H9 (cell line): Measurements from ENCODE around the gene CDK12. TPM values are rescaled to one million over a fixed set of nuclear protein-coding genes. Genes with fewer than 3 reads are reported as not detected.

Experiments used
- DNase-seq: peaks from one replicate; pipeline ENCODE4 v3.0.0-alpha.2; 2017
- H2AFZ ChIP-seq: one replicate; pipeline ENCODE4 v1.6.1; 2013; ENCODE audit warnings: mild to moderate bottlenecking, low read length, control low read depth, moderate library complexity
- H2AK5ac ChIP-seq: 2 replicates; pipeline ENCODE4 v1.6.1; 2013; ENCODE audit warnings: low read length, control low read depth, mixed read lengths; ENCODE audit not compliant: insufficient read length
- H2BK120ac ChIP-seq: one replicate; pipeline ENCODE4 v1.6.1; 2013; ENCODE audit warnings: low read depth, mild to moderate bottlenecking, low read length, control low read depth, inconsistent platforms; ENCODE audit not compliant: poor library complexity, severe bottlenecking
- H2BK12ac ChIP-seq: 2 replicates; pipeline ENCODE4 v1.6.1; 2013; ENCODE audit warnings: low read length, control low read depth, mixed read lengths, low read depth; ENCODE audit not compliant: insufficient read length
- H2BK15ac ChIP-seq: 2 replicates; pipeline ENCODE4 v1.6.1; 2013; ENCODE audit warnings: low read depth, low read length, control low read depth
- H2BK20ac ChIP-seq: one replicate; pipeline ENCODE4 v1.6.1; 2013; ENCODE audit warnings: low read depth, mild to moderate bottlenecking, low read length, control low read depth, inconsistent platforms; ENCODE audit not compliant: poor library complexity, severe bottlenecking
- H2BK5ac ChIP-seq: 2 replicates; pipeline ENCODE4 v1.6.1; 2013; ENCODE audit warnings: low read length, control low read depth, mixed read lengths; ENCODE audit not compliant: insufficient read length
- H3K14ac ChIP-seq: 2 replicates; pipeline ENCODE4 v1.6.1; 2013; ENCODE audit warnings: low read length, control low read depth; ENCODE audit not compliant: insufficient read depth
- H3K18ac ChIP-seq: 2 replicates; pipeline ENCODE4 v1.6.1; 2013; ENCODE audit warnings: low read depth, mild to moderate bottlenecking, mixed read lengths, low read length, control low read depth; ENCODE audit not compliant: insufficient read length
- H3K23ac ChIP-seq: 2 replicates; pipeline ENCODE4 v1.6.1; 2013; ENCODE audit warnings: low read length, control low read depth, mixed read lengths, low read depth; ENCODE audit not compliant: insufficient read length
- H3K23me2 ChIP-seq: 2 replicates; pipeline ENCODE4 v1.6.1; 2013; ENCODE audit warnings: low read depth, mild to moderate bottlenecking, mixed read lengths, low read length, control low read depth; ENCODE audit not compliant: insufficient read length, poor library complexity, severe bottlenecking
- H3K27ac ChIP-seq: 2 replicates; pipeline ENCODE4 v1.5.1; 2013; ENCODE audit warnings: low read length, control low read depth, mixed read lengths, low read depth; ENCODE audit not compliant: insufficient read length
- H3K27me3 ChIP-seq: 2 replicates; pipeline ENCODE4 v1.6.1; 2013; ENCODE audit warnings: low read length, control low read depth, inconsistent platforms; ENCODE audit not compliant: insufficient read depth
- H3K4ac ChIP-seq: 2 replicates; pipeline ENCODE4 v1.6.1; 2013; ENCODE audit warnings: low read depth, mild to moderate bottlenecking, control low read depth, inconsistent platforms, low read length, moderate library complexity
- H3K4me1 ChIP-seq: 2 replicates; pipeline ENCODE4 v1.6.1; 2013; ENCODE audit warnings: low read length, control low read depth, inconsistent platforms; ENCODE audit not compliant: insufficient read depth
- H3K4me2 ChIP-seq: 2 replicates; pipeline ENCODE4 v1.6.1; 2013; ENCODE audit warnings: low read length, control low read depth, mixed read lengths; ENCODE audit not compliant: insufficient read length, insufficient read depth
- H3K56ac ChIP-seq: 2 replicates; pipeline ENCODE4 v1.6.1; 2013; ENCODE audit warnings: low read depth, mild to moderate bottlenecking, mixed read lengths, low read length, control low read depth; ENCODE audit not compliant: insufficient read length
- H3K79me1 ChIP-seq: 2 replicates; pipeline ENCODE4 v1.6.1; 2013; ENCODE audit warnings: low read depth, mild to moderate bottlenecking, moderate library complexity, low read length, control low read depth, inconsistent platforms; ENCODE audit not compliant: insufficient read depth, poor library complexity, severe bottlenecking
- H3K79me2 ChIP-seq: 2 replicates; pipeline ENCODE4 v1.6.1; 2013; ENCODE audit warnings: low read length, control low read depth, inconsistent platforms; ENCODE audit not compliant: insufficient read depth
- H3K9ac ChIP-seq: 2 replicates; pipeline ENCODE4 v1.6.1; 2013; ENCODE audit warnings: low read length, control low read depth, mixed read lengths; ENCODE audit not compliant: insufficient read length; ENCODE audit errors: extremely low read depth
- H3K9me3 ChIP-seq: one replicate; pipeline ENCODE4 v1.6.1; 2013; ENCODE audit warnings: low read depth, low read length, inconsistent platforms; ENCODE audit not compliant: control insufficient read depth
- H3T11ph ChIP-seq: one replicate; pipeline ENCODE4 v1.6.1; 2013; ENCODE audit warnings: mild to moderate bottlenecking, low read length, control low read depth, inconsistent platforms
- H4K20me1 ChIP-seq: one replicate; pipeline ENCODE4 v1.6.1; 2013; ENCODE audit not compliant: control insufficient read depth, insufficient read length, insufficient read depth
- H4K5ac ChIP-seq: 2 replicates; pipeline ENCODE4 v1.6.1; 2013; ENCODE audit warnings: low read depth, mild to moderate bottlenecking, mixed read lengths, low read length, control low read depth; ENCODE audit not compliant: insufficient read length
- H4K8ac ChIP-seq: replicated peaks from 2 replicates; pipeline ENCODE4 v1.6.1; 2013; ENCODE audit warnings: low read length, control low read depth, mixed read lengths, low read depth; ENCODE audit not compliant: insufficient read length
- H4K91ac ChIP-seq: 2 replicates; pipeline ENCODE4 v1.6.1; 2013; ENCODE audit warnings: low read depth, mild to moderate bottlenecking, moderate library complexity, mixed read lengths, low read length, control low read depth; ENCODE audit not compliant: insufficient read length
- H3K27ac Mint-ChIP-seq, 3 experiments: 2 replicates in 2 of 3; 3 replicates in 1 of 3; pipeline ENCODE4 v1.8.0; 2020 to 2021; ENCODE audit warnings: mixed read lengths in 3 of 3, mild to moderate bottlenecking in 1 of 3, moderate library complexity in 1 of 3
- H3K27me3 Mint-ChIP-seq: 2 replicates; pipeline ENCODE4 v1.8.0; 2021; ENCODE audit warnings: low read depth, mild to moderate bottlenecking, moderate library complexity, mixed read lengths
- H3K36me3 Mint-ChIP-seq, 3 experiments: 2 replicates in 2 of 3; 3 replicates in 1 of 3; pipeline ENCODE4 v1.8.0; 2020 to 2021; ENCODE audit warnings: low read depth in 3 of 3, mixed read lengths in 3 of 3; ENCODE audit not compliant: insufficient read depth in 1 of 3
- H3K4me1 Mint-ChIP-seq, 2 experiments: 2 replicates each; pipeline ENCODE4 v1.8.0; 2020; ENCODE audit warnings: mixed read lengths in 2 of 2
- H3K4me3 Mint-ChIP-seq, 2 experiments: 2 replicates in 1 of 2; 3 replicates in 1 of 2; pipeline ENCODE4 v1.8.0; 2020 to 2021; ENCODE audit warnings: mild to moderate bottlenecking in 2 of 2, mixed read lengths in 2 of 2, moderate library complexity in 1 of 2
- H3K9me3 Mint-ChIP-seq, 2 experiments: 2 replicates in 1 of 2; 3 replicates in 1 of 2; pipeline ENCODE4 v1.8.0; 2020; ENCODE audit warnings: mild to moderate bottlenecking in 2 of 2, mixed read lengths in 2 of 2, moderate library complexity in 1 of 2
- WGBS: extraction: QIAGEN DNeasy Blood & Tissue Kit; methylation state at CpG from one replicate; pipeline ENCODE4 v1.1.7; 2013; ENCODE audit warnings: missing lambda C conversion rate, low lambda C conversion rate, mixed read lengths; ENCODE audit not compliant: insufficient read length; ENCODE audit errors: extremely low coverage; 5-methylcytosine and 5-hydroxymethylcytosine counted together
- total RNA-seq: library from RNA; stranded (reverse); gene quantifications from 2 replicates; pipeline ENCODE4 v1.2.1, GENCODE V29; 2021
- TF ChIP-seq, protein P1 (sequence below): fragments of 200-600 bp; sonication (generic); conservative IDR thresholded peaks from 3 replicates; pipeline ENCODE4 v1.8.0; 2021; ENCODE audit warnings: antibody characterized with exemption, mild to moderate bottlenecking

Gene CDK12
- total RNA-seq, 1 experiment from 2014 or later, result 87.6 TPM

DNA sequence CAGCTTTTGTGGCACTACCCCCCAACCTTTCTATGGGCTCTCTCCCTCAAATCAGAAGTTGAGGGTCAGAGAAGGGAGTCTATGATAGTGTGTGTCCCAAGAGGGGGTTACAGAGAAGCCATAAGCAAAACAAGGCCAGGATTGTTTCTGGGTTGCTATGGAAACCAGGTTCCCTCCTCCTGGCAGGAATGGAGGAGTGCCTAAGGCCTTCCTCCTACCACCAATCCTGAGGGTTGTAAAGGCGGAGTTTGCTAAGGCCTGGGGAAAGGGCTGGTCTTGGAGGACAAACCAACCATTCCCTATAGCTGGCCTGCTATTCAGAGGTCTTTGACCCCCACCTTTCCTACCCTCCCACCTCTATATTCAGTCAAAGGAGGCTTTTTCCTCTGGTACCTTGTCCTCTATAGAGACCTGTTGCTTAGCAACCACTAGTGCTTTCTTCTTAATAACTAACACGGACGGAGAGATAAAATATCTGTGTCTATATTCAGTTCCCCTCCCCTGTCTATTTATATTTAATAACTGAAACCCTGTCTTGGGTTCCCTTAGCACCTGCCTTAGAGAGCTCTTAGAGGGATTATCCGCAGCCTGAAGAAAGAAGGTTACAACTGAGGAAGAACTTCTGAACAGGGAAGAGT lies 103.0 kb downstream of the CDK12 start:
- H3K23ac ChIP-seq, result no peak overlapping the region
- H2BK5ac ChIP-seq, result no peak overlapping the region
- peak overlapping the region; percentile 76 to 92 (median 89); a peak in 5 of 7 replicates for H3K27ac Mint-ChIP-seq
- no peak overlapping the region for H2AFZ ChIP-seq
- H3K27me3 ChIP-seq, result no peaks in the 10 kb centered on the region
- H3K27me3 Mint-ChIP-seq, result peaks cover 2% of the 10 kb centered on the region
- no peak overlapping the region for H4K91ac ChIP-seq
- peak overlapping the region; percentile 52 for H2BK120ac ChIP-seq
- H2BK12ac ChIP-seq, result no peak overlapping the region
- H3K9me3 Mint-ChIP-seq, result no peaks in the 10 kb centered on the region
- no peak overlapping the region for H2BK15ac ChIP-seq
- peaks cover 14 to 25% of the 10 kb centered on the region in 2 experiments for H3K4me1 Mint-ChIP-seq
- H4K8ac ChIP-seq, result no peak overlapping the region
- no peak overlapping the region for H2BK20ac ChIP-seq
- peaks cover 6% of the 10 kb centered on the region; the same call in 1 of the 2 replicates for H3K4me1 ChIP-seq
- H3K18ac ChIP-seq, result peak overlapping the region; percentile 37
- peak overlapping the region; percentile 27; the same call in 1 of the 2 replicates for H3K14ac ChIP-seq
- H3K79me1 ChIP-seq, result no peaks in the 10 kb centered on the region
- H3K4me3 Mint-ChIP-seq, result peak overlapping the region in 1 of 2 experiments; percentile 71; a peak in 2 of 5 replicates
- H3K9ac ChIP-seq, result no peak overlapping the region
- H3K79me2 ChIP-seq, result no peaks in the 10 kb centered on the region
- TF ChIP-seq, protein P1, sequence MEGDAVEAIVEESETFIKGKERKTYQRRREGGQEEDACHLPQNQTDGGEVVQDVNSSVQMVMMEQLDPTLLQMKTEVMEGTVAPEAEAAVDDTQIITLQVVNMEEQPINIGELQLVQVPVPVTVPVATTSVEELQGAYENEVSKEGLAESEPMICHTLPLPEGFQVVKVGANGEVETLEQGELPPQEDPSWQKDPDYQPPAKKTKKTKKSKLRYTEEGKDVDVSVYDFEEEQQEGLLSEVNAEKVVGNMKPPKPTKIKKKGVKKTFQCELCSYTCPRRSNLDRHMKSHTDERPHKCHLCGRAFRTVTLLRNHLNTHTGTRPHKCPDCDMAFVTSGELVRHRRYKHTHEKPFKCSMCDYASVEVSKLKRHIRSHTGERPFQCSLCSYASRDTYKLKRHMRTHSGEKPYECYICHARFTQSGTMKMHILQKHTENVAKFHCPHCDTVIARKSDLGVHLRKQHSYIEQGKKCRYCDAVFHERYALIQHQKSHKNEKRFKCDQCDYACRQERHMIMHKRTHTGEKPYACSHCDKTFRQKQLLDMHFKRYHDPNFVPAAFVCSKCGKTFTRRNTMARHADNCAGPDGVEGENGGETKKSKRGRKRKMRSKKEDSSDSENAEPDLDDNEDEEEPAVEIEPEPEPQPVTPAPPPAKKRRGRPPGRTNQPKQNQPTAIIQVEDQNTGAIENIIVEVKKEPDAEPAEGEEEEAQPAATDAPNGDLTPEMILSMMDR, result no peak
- H3K9me3 ChIP-seq, result no peaks in the 10 kb centered on the region
- no peak overlapping the region for H3K56ac ChIP-seq
- H3K27ac ChIP-seq, result no peak overlapping the region
- no peak overlapping the region for H4K5ac ChIP-seq
- no peaks in the 10 kb centered on the region for H4K20me1 ChIP-seq
- no peaks in the 10 kb centered on the region for H3K23me2 ChIP-seq
- H3T11ph ChIP-seq, result no peak overlapping the region
- no CpG with 5 or more reads among the region's 4 CpGs for WGBS
- H3K4ac ChIP-seq, result no peak overlapping the region; the same call in 1 of the 2 replicates
- no peak overlapping the region for H2AK5ac ChIP-seq
- no peak overlapping the region for H3K4me2 ChIP-seq
- DNase-seq, result peak; percentile 93
- H3K36me3 Mint-ChIP-seq, result peaks cover 0 to 11% (median 2%) of the 10 kb centered on the region in 3 experiments; a peak in 3 of 7 replicates
